AG04450 (cell line): Measurements from ENCODE around the gene ARMH1. TPM values are rescaled to one million over a fixed set of nuclear protein-coding genes. Genes with fewer than 3 reads are reported as not detected.

Experiments
- CTCF ChIA-PET: fragments of 300-600, 350-600 bp; formaldehyde crosslinking; extraction: SDS; loops from one replicate; lab custom pipeline; 2022; ENCODE audit warnings: antibody characterized with exemption, inconsistent platforms; lab: Charles Lee
- POLR2A ChIA-PET: fragments of 350-600 bp; formaldehyde crosslinking; extraction: SDS; loops from one replicate; lab custom pipeline; 2021; ENCODE audit warnings: antibody characterized with exemption, inconsistent platforms; lab: Yijun Ruan, JAX
- DNase-seq: peaks from one replicate; pipeline ENCODE4 v3.0.0-alpha.2; 2011; ENCODE audit warnings: low read depth, low spot score
- H3K27ac ChIP-seq: one replicate; pipeline ENCODE4 v1.5.1; 2012; ENCODE audit warnings: low read depth, low read length, control low read depth
- H3K27me3 ChIP-seq: one replicate; pipeline ENCODE4 v1.6.0; 2012; ENCODE audit warnings: low read length; ENCODE audit not compliant: control insufficient read depth, insufficient read depth
- H3K4me3 ChIP-seq: 2 replicates; pipeline ENCODE4 v1.5.1; 2011; ENCODE audit warnings: mild to moderate bottlenecking, low read depth, low read length, control low read depth
- H3K9me3 ChIP-seq: 2 replicates; pipeline ENCODE4 v1.5.1; 2012; ENCODE audit warnings: low read length; ENCODE audit not compliant: control insufficient read depth, insufficient read depth
- polyA plus RNA-seq: library from polyadenylated mRNA; depleted of rRNA; stranded (reverse); fragments of >200 nt; gene quantifications from 2 replicates; pipeline ENCODE4 v1.2.3, GENCODE V29; 2011
- TF ChIP-seq, protein P1 (sequence below): IDR thresholded peaks from 2 replicates; pipeline ENCODE4 v1.5.1; 2011; ENCODE audit warnings: low read depth, low read length, control low read depth, inconsistent platforms

ARMH1 gene
- polyA plus RNA-seq, 1 experiment = 2.7 TPM

DNA sequence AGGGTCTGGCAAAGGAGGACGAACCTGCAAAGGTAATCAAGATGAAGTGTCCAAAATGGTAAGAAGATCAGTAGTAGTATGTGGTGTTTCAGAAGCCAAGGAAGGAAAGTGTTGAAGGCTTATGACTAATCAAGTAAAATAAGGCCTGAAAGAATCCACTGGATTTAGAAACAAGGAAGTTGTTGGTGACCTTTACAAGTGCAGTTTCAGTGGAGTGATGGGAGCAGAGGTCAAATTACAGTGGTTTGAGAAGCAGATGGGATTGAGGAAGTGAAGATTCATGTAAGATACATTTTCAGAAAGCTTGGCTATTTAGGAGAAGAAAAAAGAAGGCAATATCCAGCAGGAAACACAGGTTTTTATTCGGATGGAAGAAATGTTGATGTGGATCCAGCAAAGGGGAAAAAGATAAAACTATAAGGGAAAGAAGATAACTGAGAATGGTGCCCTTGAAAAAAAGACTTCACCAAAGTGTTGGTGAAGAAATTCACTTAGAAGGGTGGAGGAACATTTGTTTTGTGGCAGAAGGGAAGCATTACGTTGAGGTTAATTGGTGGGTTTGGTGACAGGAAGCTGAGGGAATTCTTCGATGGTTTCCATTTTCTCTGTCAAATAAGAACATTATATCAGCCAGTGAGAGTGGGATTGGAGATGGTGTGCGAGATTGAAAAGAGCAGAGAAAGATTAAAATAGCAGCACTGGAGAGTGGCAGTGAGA, 2.1 kb downstream of the ARMH1 start:
- POLR2A ChIA-PET = no interaction called here
- peak overlapping the region; percentile 22 for H3K27ac ChIP-seq
- DNase-seq = peak; percentile 20
- H3K27me3 ChIP-seq = no peaks in the 10 kb centered on the region
- no peaks in the 10 kb centered on the region for H3K9me3 ChIP-seq
- TF ChIP-seq, protein P1, sequence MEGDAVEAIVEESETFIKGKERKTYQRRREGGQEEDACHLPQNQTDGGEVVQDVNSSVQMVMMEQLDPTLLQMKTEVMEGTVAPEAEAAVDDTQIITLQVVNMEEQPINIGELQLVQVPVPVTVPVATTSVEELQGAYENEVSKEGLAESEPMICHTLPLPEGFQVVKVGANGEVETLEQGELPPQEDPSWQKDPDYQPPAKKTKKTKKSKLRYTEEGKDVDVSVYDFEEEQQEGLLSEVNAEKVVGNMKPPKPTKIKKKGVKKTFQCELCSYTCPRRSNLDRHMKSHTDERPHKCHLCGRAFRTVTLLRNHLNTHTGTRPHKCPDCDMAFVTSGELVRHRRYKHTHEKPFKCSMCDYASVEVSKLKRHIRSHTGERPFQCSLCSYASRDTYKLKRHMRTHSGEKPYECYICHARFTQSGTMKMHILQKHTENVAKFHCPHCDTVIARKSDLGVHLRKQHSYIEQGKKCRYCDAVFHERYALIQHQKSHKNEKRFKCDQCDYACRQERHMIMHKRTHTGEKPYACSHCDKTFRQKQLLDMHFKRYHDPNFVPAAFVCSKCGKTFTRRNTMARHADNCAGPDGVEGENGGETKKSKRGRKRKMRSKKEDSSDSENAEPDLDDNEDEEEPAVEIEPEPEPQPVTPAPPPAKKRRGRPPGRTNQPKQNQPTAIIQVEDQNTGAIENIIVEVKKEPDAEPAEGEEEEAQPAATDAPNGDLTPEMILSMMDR = no peak
- CTCF ChIA-PET = interaction anchor here (1.2 kb wide), 1 partner anchor 24 kb away, joined by 3 read pairs; no protein-coding TSS in a partner anchor
- no peak overlapping the region for H3K4me3 ChIP-seq

DNA sequence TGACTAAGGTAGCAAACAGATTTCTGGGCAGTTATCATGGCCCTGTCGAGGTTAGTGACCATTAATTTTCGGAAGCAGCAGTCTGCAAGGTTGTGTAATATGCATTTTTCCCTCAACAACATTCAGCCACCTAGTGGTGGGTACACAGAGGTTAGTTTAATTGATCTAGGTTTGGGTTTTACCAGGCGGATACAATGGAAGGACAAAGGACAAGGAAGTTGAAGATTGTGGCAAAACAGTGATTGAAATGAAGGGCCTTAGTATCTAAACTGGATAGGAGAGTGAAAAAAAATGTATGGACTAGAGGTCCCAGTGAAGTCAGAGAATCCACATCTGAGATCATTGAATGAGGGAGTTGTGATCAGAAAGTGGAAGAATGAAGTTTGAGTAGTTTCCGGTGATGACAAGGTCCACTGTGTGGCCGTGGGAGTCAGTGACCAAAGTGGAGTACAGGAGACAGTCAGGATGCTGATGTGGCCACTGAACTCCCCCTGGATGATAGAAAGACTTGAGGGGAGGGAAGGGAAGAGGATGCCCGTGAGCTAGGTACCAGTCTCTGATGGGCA, 2.8 kb downstream of the ARMH1 start:
- CTCF ChIA-PET = interaction anchor here (0.9 to 1.2 kb wide), 3 partner anchors 24 to 53 kb away, joined by 3 read pairs; partner anchors contain the start of gene RNU5D-1
- Histone ChIP-seq H3K27me3 (no peaks in the 10 kb centered on the region), H3K4me3 (no peak overlapping the region), H3K27ac (no peak overlapping the region), H3K9me3 (no peaks in the 10 kb centered on the region)
- TF ChIP-seq, protein P1 = peak; percentile 60
- no peak for DNase-seq
- POLR2A ChIA-PET = no interaction called here

DNA sequence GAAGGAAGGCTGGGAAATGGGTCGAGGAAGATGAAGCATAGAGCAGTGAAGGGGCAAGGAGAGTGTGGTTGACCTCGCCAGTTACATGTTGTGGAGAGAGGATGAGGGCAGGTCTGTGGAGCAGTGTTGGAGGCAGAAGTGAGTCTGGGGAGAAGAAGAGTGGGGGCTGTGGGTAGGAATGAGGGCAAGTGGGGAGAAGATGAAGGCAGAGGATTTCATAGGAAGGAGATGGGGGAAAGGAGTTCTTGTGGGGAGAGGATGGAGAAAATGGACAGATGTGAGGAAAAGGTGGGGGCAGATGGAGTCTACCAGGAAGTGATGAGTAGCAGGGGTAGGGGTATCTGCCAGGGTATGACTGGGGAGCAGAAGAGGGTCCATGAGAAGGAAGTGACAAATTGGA, 3.6 kb downstream of the ARMH1 start:
- TF ChIP-seq, protein P1 = no peak
- no peak for DNase-seq
- POLR2A ChIA-PET = no interaction called here
- no peak overlapping the region for H3K27ac ChIP-seq
- no peak overlapping the region for H3K4me3 ChIP-seq
- H3K27me3 ChIP-seq = no peaks in the 10 kb centered on the region
- H3K9me3 ChIP-seq = no peaks in the 10 kb centered on the region
- CTCF ChIA-PET = interaction anchor here (0.9 to 1.1 kb wide), 2 partner anchors 25 to 53 kb away, joined by 3 read pairs; partner anchors contain the start of gene RNU5D-1

DNA sequence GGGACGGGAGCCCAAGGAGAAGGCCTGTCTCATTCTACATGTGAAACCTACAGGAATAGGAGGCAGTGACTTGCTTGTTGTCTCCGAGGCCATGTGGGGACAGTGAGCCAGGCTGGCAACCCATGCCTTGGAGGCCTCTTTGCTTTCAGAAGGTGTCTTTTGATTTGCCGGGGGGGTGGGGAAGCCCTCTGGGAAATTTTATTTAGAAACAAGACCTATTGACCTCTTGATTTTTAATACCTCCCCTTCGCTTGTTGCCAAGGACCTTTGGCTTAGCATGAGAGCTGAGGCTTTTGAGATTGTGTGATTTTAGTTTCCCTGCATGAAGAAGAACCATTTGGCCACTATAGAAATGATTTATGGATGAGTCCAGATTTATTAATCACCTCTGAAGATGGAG, 4.1 kb downstream of the ARMH1 start:
- no peak overlapping the region for H3K4me3 ChIP-seq
- H3K9me3 ChIP-seq = no peaks in the 10 kb centered on the region
- ChIA-PET POLR2A (no interaction called here), CTCF (interaction anchor here (0.6 kb wide), 1 partner anchor 18 kb away, joined by 3 read pairs; no protein-coding TSS in a partner anchor)
- H3K27me3 ChIP-seq = no peaks in the 10 kb centered on the region
- H3K27ac ChIP-seq = no peak overlapping the region
- TF ChIP-seq, protein P1 = no peak
- no peak for DNase-seq

DNA sequence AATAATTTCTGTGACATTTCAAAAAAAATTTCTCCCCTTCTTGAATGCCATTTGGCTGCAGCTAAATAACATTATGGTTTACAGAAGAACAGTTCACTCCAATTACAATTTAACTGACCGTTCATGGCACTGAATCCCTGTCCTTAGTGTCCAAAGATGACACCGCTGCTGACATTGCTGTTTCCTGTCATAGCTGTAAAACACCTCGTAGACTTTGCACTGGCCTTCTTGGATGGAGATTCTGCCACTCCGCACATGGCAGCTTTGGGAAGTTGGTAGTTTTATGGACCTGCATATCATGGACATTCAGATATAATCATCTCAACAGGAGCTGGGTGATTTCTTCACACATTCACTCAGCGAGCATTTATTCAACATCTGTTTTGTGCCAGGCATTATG, 5.0 kb downstream of the ARMH1 start:
- DNase-seq = no peak
- H3K27ac ChIP-seq = no peak overlapping the region
- ChIA-PET CTCF (interaction anchor here (0.5 kb wide), 1 partner anchor 33 kb away, joined by 3 read pairs; no protein-coding TSS in a partner anchor), POLR2A (no interaction called here)
- no peak overlapping the region for H3K4me3 ChIP-seq
- no peaks in the 10 kb centered on the region for H3K27me3 ChIP-seq
- no peaks in the 10 kb centered on the region for H3K9me3 ChIP-seq
- TF ChIP-seq, protein P1 = no peak
